HCEC 1CT (cell line): ENCODE results near the gene PPP3CA.
"Not testable (repeated sequence)": the region's sequence is repeated elsewhere in the genome, so short reads cannot be mapped to it uniquely, and the experiment has no call there.

ENCODE experiments used
- DNase-seq: peaks from one replicate; pipeline ENCODE4 v3.0.0-alpha.2; 2017

Gene PPP3CA

DNA sequence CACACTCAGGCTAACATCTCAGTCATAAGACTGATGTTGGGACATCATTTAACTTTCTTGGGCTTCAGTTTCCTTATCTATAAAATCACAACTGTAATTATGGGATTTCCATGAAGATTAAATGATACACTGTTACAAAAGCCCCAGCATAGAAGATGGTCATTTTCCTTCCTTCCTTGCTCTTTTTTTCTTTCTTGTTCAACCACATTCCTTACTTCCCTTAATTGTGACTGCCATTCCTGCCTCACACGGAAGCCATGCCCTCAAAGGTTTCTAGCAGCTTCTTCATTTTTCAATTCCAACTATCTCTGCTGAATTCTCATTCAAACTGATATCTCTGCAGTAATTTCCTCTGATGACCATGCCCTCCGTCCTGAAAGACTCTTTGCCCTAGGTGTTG, 311.8 kb downstream of the PPP3CA start:
- DNase-seq = no peak

DNA sequence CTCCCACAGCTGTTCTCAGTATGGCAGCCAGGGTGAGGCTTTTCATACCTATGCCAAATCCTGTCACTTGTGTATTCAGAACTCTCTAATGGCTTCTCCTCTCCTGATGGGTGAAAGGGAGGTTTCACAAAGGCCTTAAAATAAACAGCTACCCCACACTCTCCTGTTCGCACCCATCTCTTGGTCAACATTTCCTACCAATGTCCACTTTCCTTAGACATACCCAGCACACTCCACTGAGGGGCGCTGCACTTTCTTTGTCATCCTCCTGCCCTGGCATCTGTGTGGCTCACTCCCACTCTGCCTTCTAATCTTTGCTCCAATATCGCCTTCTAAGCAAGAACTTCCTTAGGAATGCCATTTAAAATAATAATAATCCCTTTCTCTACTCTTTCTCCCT, 313.3 kb downstream of the PPP3CA start:
- DNase-seq = no peak

GRCh38 chr4:101032541-101032940, 314.8 kb downstream of the PPP3CA start:
- DNase-seq = no peak

DNA sequence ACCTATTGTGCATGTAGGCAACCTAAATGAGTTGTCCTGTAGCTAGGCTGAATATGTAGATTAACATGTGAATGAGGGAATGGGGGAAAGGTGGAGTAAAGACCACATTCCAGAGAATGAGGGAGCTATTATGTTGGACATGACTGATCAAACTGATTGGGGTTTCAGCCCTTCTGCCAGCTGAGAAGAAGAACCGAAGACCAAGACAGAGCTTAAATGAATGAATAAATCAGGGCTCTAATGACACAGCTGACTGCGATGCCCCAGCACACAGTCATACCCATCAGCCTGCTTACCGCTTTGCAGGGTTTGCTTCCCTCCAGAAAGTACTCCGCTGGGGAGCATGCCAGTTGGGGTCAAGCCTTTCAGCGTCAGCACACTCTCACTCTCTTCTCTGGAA, 315.4 kb downstream of the PPP3CA start:
- DNase-seq = no peak

- DNase-seq = no peak
These were observed 318.4 kb downstream of the PPP3CA start for GRCh38 chr4:101028886-101029285.

DNA sequence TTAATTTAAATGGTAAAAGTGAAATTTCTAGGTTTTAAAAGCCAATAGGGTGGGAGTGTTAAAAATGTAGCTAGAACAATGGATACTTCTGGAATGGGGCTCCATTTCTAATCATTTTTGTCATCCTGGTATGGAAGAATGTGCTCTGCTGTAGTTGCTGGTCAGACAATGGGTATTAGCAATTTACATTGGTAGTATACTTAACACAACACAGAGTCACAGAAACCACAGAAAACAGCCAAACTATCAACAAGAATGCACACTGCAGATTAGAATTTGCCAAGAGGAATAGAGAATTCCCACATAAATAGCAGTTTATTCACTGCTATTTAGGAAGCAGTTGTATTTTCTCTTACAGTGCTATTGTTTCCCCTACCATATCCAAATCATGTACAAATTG, 319.6 kb downstream of the PPP3CA start:
- no peak for DNase-seq

DNA sequence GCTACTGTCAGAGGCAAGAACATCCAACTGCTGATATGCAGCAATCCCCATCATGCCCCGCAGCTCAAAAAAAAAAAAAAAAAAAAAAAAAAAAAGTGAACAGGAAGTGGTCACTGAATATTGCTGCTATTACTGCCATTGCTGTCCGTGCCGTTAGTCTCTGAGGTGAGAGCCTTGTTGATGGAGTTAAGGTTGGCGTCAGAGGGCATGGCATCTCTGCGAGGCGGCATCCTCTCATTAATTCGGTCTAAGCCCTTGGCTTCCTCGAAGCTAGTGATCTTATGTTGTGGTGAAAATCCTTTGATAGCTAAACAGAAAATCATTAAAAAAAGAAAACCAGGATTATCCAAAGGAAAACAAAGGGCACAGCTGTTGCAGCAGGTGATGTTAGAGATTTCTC, 321.6 kb downstream of the PPP3CA start:
- DNase-seq = no peak

GRCh38 chr4:101022151-101023024, 324.9 kb downstream of the PPP3CA start:
- peak; percentile 26 for DNase-seq

DNA sequence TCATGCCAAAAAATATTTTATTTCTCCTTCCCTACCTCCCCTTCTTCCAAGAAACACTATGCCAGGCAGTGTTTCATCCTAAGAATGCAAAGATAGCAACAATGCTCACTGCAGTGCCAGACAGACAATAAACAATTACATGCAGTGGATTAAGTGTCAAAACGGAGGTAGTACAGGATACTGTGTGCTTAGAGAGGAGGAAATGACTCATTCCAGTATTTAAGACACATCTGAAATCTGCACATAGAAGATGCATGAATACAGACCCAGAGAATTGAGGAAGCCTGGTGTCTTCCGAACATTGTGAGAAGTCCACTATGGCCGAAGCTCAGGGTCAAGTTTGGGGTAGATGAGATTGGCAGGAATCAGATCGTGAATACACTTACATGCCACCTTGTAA, 326.4 kb downstream of the PPP3CA start:
- DNase-seq = peak; percentile 71

DNA sequence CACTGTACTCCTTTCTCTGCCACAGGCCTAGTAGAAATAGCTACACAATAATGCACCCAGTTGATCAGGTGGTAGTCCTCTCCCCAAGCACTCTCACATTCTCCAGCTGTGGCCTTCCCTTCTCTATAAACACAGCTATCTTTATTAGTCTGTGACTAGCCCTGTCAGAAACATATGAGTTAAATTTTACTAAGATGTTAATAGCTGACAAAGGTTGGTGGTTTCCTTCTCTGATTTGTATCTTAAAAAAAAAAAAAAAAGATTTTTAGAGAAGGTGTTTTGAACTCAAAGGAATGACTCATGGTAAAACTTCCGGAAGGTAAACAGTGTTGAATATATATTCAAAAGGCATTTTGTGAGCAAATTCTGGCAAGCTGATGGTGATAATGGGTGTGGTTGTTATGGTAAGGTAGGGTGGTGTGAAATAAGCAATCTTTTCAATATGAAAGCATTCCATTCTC, 327.4 kb downstream of the PPP3CA start:
- DNase-seq = peak; percentile 11

- no peak for DNase-seq
These were observed 328.0 kb downstream of the PPP3CA start for GRCh38 chr4:101019313-101019712.

DNA sequence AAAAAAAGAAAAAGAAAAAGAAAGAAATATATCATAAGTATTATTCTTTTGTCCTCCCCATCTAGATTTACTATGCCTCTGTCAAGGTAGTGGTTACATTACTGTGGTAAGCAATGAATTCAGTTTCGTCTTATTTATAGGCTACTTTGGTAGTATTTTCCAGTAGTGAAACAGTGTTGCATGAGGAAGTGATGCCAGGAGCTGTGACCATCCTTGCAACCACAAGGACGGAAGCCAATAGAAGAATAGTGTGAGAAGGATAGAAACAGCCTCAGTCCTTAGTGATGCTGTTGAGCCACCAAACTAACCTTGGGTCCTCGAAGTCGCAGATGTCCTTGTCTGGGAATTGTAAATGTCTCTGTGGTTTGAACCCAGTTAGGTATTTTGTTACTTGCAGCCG, 328.5 kb downstream of the PPP3CA start:
- DNase-seq = no peak

GRCh38 chr4:101014417-101014816, 332.9 kb downstream of the PPP3CA start:
- no peak for DNase-seq

- DNase-seq = no peak
These were observed 336.3 kb downstream of the PPP3CA start for GRCh38 chr4:101010987-101011386.

- no peak for DNase-seq
These were observed 337.9 kb downstream of the PPP3CA start for GRCh38 chr4:101009471-101009870.

- DNase-seq = no peak
These were observed 338.8 kb downstream of the PPP3CA start for GRCh38 chr4:101008503-101008902.

DNA sequence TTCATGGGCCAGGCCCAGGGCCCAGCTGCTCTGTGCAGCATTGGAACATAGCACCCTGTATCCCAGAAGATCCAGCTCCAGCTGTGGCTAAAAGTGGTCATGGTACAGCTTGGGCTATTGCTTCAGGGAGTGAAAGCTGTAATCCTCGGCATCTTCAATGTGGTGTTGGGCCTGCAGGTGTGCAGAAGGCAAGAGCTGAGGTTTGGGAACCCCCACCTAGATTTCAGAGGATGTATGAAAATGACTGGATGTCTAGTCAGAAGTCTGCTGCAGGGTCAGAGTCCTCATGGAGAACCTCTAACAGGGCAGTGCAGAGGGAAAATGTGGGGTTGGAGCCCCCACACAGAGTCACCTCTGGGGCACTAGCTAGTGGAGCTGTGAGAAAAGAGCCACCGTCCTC, 341.7 kb downstream of the PPP3CA start:
- DNase-seq = no peak

DNA sequence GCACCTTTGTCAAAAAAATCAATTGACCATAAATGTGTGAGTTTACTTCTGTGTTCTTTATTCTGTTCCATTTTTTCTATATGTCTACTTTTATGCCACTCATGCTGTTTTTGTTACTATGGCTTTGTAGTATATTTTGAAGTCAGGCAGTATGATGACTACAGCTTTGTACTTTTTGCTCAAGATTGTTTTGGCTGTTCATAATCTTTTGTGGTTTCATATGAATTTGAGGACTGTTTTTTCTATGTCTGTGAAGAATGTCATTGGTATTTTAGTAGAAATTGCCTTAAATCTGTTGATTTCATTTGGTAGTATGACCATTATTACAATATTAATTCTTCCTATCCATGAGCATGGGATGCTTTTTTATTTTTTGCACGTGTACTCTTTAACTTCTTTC, 346.8 kb downstream of the PPP3CA start:
- no peak for DNase-seq

DNA sequence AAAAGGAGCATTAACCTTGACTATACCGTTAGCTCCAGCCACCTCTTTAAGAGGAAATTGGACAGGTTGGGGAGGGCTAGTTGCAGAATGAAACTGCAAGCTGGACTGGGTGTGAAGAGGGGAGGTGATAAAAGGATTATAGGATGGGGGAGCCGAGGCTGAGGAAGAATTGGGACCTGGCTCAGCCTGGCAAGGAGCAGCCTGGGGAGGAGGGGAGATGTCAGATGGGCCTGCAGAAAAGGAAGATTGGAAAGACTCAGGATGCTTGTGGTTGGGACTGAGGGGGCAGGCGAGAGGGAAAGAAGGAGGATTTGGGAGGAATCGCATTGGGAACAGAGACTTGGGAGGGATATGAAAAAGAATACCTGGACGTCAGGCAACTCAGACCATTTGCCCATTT, 351.7 kb downstream of the PPP3CA start:
- no peak for DNase-seq

GRCh38 chr4:100995002-100995401, 352.3 kb downstream of the PPP3CA start:
- DNase-seq = not testable (repeated sequence)

- peak; percentile 16 for DNase-seq
These were observed 355.8 kb downstream of the PPP3CA start for GRCh38 chr4:100991332-100992069.

DNA sequence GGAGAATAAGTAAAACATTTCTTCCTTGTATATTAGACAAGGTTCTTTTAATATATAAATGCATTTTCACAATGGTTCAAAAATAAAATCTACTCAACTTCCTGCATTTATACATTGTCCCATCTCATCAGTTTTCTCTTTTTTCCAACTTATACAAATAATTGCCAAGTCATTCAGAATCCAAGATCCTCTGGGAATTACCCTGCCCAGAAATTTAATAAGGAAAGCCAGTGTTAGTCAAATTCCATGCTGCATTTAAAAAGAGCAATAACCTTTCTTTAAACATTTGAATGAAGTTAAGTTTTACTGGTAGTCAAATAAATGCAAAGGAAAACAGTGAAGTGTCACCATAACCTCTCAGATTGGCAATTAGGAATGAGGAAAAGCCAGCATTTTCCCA, 357.9 kb downstream of the PPP3CA start:
- no peak for DNase-seq

DNA sequence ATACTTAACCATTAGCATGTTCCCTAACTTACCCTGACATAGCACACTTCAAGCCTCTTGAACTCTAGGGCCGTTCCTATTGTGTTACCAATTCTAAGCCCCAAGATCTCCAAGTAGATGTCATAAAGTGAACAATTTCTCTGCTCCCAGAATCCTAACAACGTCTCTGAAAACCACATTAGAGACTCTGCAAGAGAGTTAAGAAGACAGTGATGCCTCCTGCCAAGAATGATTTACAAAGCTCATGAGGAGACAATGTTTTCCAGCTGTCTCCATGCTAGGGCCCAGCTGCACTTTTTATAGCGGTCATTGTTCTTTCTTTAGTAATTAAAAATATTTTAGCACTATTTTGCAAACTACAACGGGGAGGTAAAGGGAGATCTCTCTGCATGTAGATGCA, 358.4 kb downstream of the PPP3CA start:
- no peak for DNase-seq

- no peak for DNase-seq
These were observed 360.9 kb downstream of the PPP3CA start for GRCh38 chr4:100986360-100986868.
